ENCODE results near the gene EEF1A2. TPM values are rescaled to one million over a fixed set of nuclear protein-coding genes. Genes with fewer than 3 reads are reported as not detected.
A peak's percentile ranks its signal among the peaks of the same experiment; 100 is the strongest.

EEF1A2 gene
- total RNA-seq, 4 donors from 2014 or later = 1.7 to 17.8 (median 7.4) TPM

GRCh38 chr20:63458170-63459069 lies 40.5 kb downstream of the EEF1A2 start:
- H3K4me3 ChIP-seq = no peak overlapping the region
- H3K36me3 ChIP-seq = no peaks in the 10 kb centered on the region
- no peak for DNase-seq (ENCODE audit: extremely low spot score)
- H3K27me3 ChIP-seq = peaks cover 0 to 95% (median 15%) of the 10 kb centered on the region in 4 donors
- no peak overlapping the region for H3K27ac ChIP-seq (replicated peaks in 1 of 4)
- 94% methylated on average over 33 of the region's 36 CpGs for WGBS
- TF ChIP-seq CTCF (IDR thresholded peaks at IDR 0.05) (no peak), POLR2A (IDR thresholded peaks at IDR 0.05; ENCODE audit: low read depth) (no peak), POLR2AphosphoS5 (IDR thresholded peaks at IDR 0.05) (no peak), EP300 (IDR thresholded peaks at IDR 0.05) (no peak)
- H3K4me1 ChIP-seq = peaks cover 14 to 36% (median 33%) of the 10 kb centered on the region in 4 donors
- intact Hi-C loops (cut with DNase I) = no loop called here
- no peaks in the 10 kb centered on the region for H3K9me3 ChIP-seq

DNA sequence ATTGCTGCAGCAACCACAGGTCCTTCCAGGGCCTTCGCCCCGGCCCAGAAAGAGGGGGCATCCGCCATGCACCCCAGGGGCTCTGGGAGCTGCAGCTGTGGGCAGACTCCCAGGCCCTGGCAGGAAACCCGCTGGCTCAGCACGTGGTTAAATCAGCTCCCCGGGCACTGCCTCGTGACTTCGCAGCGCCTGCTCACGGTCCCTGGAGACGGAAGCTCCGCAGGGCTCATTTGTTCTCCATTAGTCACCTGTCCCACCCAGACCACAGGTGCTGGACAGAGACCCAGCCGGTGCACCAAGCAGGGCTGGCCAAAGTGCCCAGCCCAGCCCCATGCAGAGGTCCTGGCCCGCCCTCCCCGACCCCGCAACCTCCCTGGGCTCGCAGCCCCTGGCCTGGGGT lies 41.1 kb downstream of the EEF1A2 start:
- H3K4me1 ChIP-seq = peaks cover 18 to 42% (median 38%) of the 10 kb centered on the region in 4 donors
- peak overlapping the region in 1 of 4 donors; percentile 39 for H3K27ac ChIP-seq (replicated peaks in 1 of 4)
- DNase-seq (ENCODE audit: extremely low spot score) = no peak
- no peak overlapping the region for H3K4me3 ChIP-seq
- intact Hi-C loops (cut with DNase I) = no loop called here
- H3K9me3 ChIP-seq = no peaks in the 10 kb centered on the region
- TF ChIP-seq EP300 (IDR thresholded peaks at IDR 0.05) (no peak), POLR2AphosphoS5 (IDR thresholded peaks at IDR 0.05) (peak in 1 of 2 donors; percentile 47)
- H3K36me3 ChIP-seq = no peaks in the 10 kb centered on the region
- WGBS = 49% methylated on average over 12 of the region's 17 CpGs
- peaks cover 0 to 95% (median 20%) of the 10 kb centered on the region in 4 donors for H3K27me3 ChIP-seq

DNA sequence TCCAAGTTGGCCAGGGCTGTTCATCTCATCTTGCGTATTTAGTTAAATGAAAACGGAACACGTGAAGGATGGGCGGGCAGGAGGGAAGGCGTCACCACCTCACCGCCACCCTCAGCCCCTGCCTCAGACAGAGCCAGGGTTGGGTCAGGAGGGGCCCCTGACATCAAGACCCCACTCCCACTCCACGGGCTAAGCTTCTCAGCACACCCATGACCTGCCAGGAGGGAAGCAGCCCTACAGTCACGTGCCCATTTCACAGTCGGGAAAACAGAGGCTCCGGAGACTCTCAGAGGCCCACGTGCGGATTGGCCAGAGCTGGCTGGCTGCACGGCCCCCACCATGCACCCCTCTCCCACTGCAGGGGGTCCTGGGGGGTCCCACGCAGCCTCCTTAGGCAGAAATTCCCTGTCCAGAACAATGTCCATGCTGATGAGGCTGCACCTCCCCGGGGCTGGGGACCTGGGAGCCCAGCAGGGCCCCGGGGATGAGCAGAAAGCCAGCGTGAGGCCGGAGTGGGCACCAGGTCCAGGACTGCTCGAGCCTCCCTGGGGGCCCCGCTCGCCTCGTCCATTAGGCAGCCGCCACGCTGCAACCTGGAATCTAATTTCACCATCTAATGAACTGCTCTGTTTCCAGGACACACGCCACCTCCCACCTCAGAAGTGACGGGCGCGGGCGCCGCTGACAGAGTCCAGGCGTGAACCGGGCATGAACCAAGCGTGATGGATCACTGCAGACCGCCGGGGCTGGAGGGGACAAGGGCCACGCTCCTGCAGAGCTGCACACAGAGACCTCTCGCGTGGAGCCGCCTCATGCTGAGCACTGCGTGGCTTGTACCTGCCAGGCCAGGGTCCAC lies 42.2 kb downstream of the EEF1A2 start:
- H3K4me3 ChIP-seq = no peak overlapping the region
- intact Hi-C loops (cut with DNase I) = no loop called here
- H3K4me1 ChIP-seq = peaks cover 18 to 42% (median 38%) of the 10 kb centered on the region in 4 donors
- TF ChIP-seq POLR2A (IDR thresholded peaks at IDR 0.05; ENCODE audit: low read depth) (no peak), POLR2AphosphoS5 (IDR thresholded peaks at IDR 0.05) (peak; percentile 55 to 76), CTCF (IDR thresholded peaks at IDR 0.05) (no peak), EP300 (IDR thresholded peaks at IDR 0.05) (peak; percentile 45)
- WGBS = 45% methylated on average over 19 of the region's 40 CpGs
- no peaks in the 10 kb centered on the region for H3K36me3 ChIP-seq
- H3K27ac ChIP-seq (replicated peaks in 1 of 4) = peak overlapping the region in 1 of 4 donors; percentile 39
- no peak for DNase-seq (ENCODE audit: extremely low spot score)
- H3K27me3 ChIP-seq = peaks cover 0 to 95% (median 26%) of the 10 kb centered on the region in 4 donors
- H3K9me3 ChIP-seq = no peaks in the 10 kb centered on the region

DNA sequence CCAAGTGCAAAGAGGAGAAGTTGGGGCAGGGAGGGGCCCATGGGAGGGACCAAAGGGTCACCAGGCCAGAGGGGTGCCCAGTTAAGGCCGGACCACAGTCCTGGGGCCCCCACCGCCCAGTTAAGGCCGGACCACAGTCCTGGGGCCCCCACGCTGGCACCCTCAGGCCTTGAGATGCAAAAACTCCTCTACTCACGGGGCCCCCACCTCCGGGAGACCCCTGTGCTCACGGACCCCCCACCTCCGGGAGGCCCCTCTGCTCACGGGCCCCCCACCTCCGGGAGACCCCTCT lies 43.4 kb downstream of the EEF1A2 start:
- H3K4me3 ChIP-seq = no peak overlapping the region
- DNase-seq (ENCODE audit: extremely low spot score) = no peak
- no peak overlapping the region for H3K27ac ChIP-seq (replicated peaks in 1 of 4)
- TF ChIP-seq POLR2AphosphoS5 (IDR thresholded peaks at IDR 0.05) = no peak
- no peak for TF ChIP-seq EP300 (IDR thresholded peaks at IDR 0.05)
- no peak for TF ChIP-seq POLR2A (IDR thresholded peaks at IDR 0.05; ENCODE audit: low read depth)
- TF ChIP-seq CTCF (IDR thresholded peaks at IDR 0.05) = no peak
- intact Hi-C loops (cut with DNase I) = no loop called here
- peaks cover 18 to 42% (median 38%) of the 10 kb centered on the region in 4 donors for H3K4me1 ChIP-seq
- H3K27me3 ChIP-seq = peaks cover 0 to 95% (median 21%) of the 10 kb centered on the region in 4 donors
- no peaks in the 10 kb centered on the region for H3K9me3 ChIP-seq
- WGBS = 100% methylated on average over 4 of the region's 10 CpGs
- H3K36me3 ChIP-seq = no peaks in the 10 kb centered on the region
